Measurements from ENCODE around the gene ANXA6. TPM values are rescaled to one million over a fixed set of nuclear protein-coding genes. Genes with fewer than 3 reads are reported as not detected.

The ANXA6 gene
- total RNA-seq, 2 experiments from 2014 or later: 26.1 to 74.1 TPM

DNA sequence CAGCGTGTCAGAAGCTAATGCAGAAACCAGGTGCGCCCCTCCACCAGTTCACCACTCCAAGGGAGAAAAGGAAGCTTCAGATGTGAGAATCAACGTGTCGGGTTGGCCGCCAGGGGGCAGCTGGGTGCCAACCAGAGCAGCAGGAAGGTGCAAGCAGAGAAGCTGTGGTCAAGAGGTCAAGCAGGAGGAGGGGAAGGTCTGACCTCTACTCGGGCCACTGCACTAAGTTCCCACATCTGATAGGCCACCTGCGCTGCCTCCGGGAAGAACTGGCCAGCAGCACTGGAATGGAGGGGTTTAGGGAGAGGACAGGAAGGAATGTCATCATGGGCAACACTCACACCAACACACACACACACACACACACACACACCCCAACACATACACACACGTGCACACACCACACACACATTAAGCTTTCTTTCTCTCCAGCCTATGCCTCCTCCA lies 31.4 kb downstream of the ANXA6 start:
- H4K20me1 ChIP-seq (ENCODE audit: insufficient read depth, low read length): no peaks in the 10 kb centered on the region
- TF ChIP-seq, protein P1, sequence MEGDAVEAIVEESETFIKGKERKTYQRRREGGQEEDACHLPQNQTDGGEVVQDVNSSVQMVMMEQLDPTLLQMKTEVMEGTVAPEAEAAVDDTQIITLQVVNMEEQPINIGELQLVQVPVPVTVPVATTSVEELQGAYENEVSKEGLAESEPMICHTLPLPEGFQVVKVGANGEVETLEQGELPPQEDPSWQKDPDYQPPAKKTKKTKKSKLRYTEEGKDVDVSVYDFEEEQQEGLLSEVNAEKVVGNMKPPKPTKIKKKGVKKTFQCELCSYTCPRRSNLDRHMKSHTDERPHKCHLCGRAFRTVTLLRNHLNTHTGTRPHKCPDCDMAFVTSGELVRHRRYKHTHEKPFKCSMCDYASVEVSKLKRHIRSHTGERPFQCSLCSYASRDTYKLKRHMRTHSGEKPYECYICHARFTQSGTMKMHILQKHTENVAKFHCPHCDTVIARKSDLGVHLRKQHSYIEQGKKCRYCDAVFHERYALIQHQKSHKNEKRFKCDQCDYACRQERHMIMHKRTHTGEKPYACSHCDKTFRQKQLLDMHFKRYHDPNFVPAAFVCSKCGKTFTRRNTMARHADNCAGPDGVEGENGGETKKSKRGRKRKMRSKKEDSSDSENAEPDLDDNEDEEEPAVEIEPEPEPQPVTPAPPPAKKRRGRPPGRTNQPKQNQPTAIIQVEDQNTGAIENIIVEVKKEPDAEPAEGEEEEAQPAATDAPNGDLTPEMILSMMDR (conservative IDR thresholded peaks at IDR 0.05; ENCODE audit: low read length): peak; percentile 94
- TF ChIP-seq EZH2phosphoT487 (IDR thresholded peaks at IDR 0.05; ENCODE audit: borderline replicate concordance, low read depth, low read length): no peak
- ChIA-PET POLR2A (interaction anchor here (0.7 to 3.3 kb wide), 15 partner anchors 9 to 128 kb away, joined by 3 to 31 read pairs (median 6); partner anchors contain the start of gene GM2A), CTCF (ENCODE audit: unreplicated experiment) (interaction anchor here (0.6 to 4.6 kb wide), 22 partner anchors 9 to 132 kb away, joined by 3 to 33 read pairs (median 4); partner anchors contain the start of gene GM2A)
- peak overlapping the region; percentile 24; the same call in 1 of the 2 replicates for H2AFZ ChIP-seq (ENCODE audit: low read length)
- BruUV-seq (replicated peaks): no TSS peak
- intact Hi-C loops (cut with micrococcal nuclease; ENCODE audit: unreplicated experiment): loop anchor here (1.0 to 5.0 kb wide), 4 partner anchors 38 to 191 kb away; no protein-coding TSS in a partner anchor
- no peak overlapping the region for H3K4me3 ChIP-seq (ENCODE audit: low read depth, low read length, poor library complexity, severe bottlenecking)
- peak overlapping the region; percentile 86 for H3K27ac ChIP-seq (ENCODE audit: low read depth, low read length, poor library complexity, severe bottlenecking)
- H3K4me1 ChIP-seq (ENCODE audit: insufficient read depth, low read length, poor library complexity, severe bottlenecking): peaks cover 91% of the 10 kb centered on the region
- H3K4me2 ChIP-seq (ENCODE audit: low read length): peak overlapping the region; percentile 69
- H3K79me2 ChIP-seq (ENCODE audit: insufficient read depth, low read depth, low read length): no peaks in the 10 kb centered on the region
- no peaks in the 10 kb centered on the region for H3K9me2 ChIP-seq (ENCODE audit: insufficient read depth, low read length)
- H3K9me3 ChIP-seq (ENCODE audit: low read length): no peaks in the 10 kb centered on the region
- H3K36me3 ChIP-seq (ENCODE audit: insufficient read depth, low read length): peaks cover 26% of the 10 kb centered on the region
- DNase-seq (ENCODE audit: low spot score): peak; percentile 83

DNA sequence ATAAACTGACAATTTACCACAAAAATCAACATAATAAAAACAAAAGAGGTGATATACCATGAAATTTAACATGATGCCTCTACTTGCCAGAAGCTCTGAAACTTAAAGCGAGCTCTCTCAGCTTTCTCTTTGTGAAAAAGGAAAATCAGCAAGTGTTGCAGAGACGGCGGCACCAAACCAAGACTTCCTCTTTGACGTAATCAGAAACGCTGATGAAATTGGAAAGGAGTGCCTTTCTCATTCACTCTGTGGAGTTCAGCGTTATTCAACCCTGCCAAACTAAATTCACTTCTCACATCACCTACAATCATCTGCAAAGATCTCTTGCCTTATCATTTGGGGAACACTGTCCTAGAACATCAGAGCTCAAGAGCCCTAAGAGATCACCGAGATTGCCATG lies 32.2 kb downstream of the ANXA6 start:
- H3K9me2 ChIP-seq (ENCODE audit: insufficient read depth, low read length): no peaks in the 10 kb centered on the region
- peak overlapping the region; percentile 69 for H3K4me2 ChIP-seq (ENCODE audit: low read length)
- no TSS peak for BruUV-seq (replicated peaks)
- H4K20me1 ChIP-seq (ENCODE audit: insufficient read depth, low read length): no peaks in the 10 kb centered on the region
- peaks cover 83% of the 10 kb centered on the region for H3K4me1 ChIP-seq (ENCODE audit: insufficient read depth, low read length, poor library complexity, severe bottlenecking)
- H3K36me3 ChIP-seq (ENCODE audit: insufficient read depth, low read length): peaks cover 25% of the 10 kb centered on the region
- peak overlapping the region; percentile 24; the same call in 1 of the 2 replicates for H2AFZ ChIP-seq (ENCODE audit: low read length)
- no peaks in the 10 kb centered on the region for H3K79me2 ChIP-seq (ENCODE audit: insufficient read depth, low read depth, low read length)
- TF ChIP-seq, protein P1 (conservative IDR thresholded peaks at IDR 0.05; ENCODE audit: low read length): no peak
- TF ChIP-seq EZH2phosphoT487 (IDR thresholded peaks at IDR 0.05; ENCODE audit: borderline replicate concordance, low read depth, low read length): no peak
- H3K4me3 ChIP-seq (ENCODE audit: low read depth, low read length, poor library complexity, severe bottlenecking): peak overlapping the region; percentile 0
- POLR2A ChIA-PET: interaction anchor here (0.7 to 3.3 kb wide), 18 partner anchors 8 to 133 kb away, joined by 3 to 31 read pairs (median 4); partner anchors contain the start of genes GM2A and TNIP1
- CTCF ChIA-PET (ENCODE audit: unreplicated experiment): interaction anchor here (0.5 to 4.6 kb wide), 19 partner anchors 8 to 127 kb away, joined by 3 to 33 read pairs (median 5); partner anchors contain the start of gene GM2A
- intact Hi-C loops (cut with micrococcal nuclease; ENCODE audit: unreplicated experiment): loop anchor here (2.0 to 5.0 kb wide), 2 partner anchors 45 to 87 kb away; partner anchors contain the start of gene TNIP1
- peak overlapping the region; percentile 86 for H3K27ac ChIP-seq (ENCODE audit: low read depth, low read length, poor library complexity, severe bottlenecking)
- DNase-seq (ENCODE audit: low spot score): peak; percentile 50
- no peaks in the 10 kb centered on the region for H3K9me3 ChIP-seq (ENCODE audit: low read length)

All from OCI-LY7 (cell line).